SK-N-MC (cell line): Measurements from ENCODE around the gene SH2D3C.

Source experiments
- DNase-seq: peaks from one replicate; pipeline ENCODE4 v3.0.0-alpha.2; 2011; ENCODE audit warnings: low read depth, low spot score
- H3K27ac ChIP-seq: fragments of 200-600 bp; sonication (generic); 2 replicates; pipeline ENCODE4 v1.5.1; 2016; ENCODE audit warnings: mixed run types
- H3K36me3 ChIP-seq: fragments of 200-600 bp; sonication (generic); 2 replicates; pipeline ENCODE4 v1.6.1; 2017; ENCODE audit warnings: antibody characterized with exemption, low read length, mixed read lengths; ENCODE audit not compliant: insufficient read depth
- H3K4me3 ChIP-seq: fragments of 200-600 bp; sonication (generic); 2 replicates; pipeline ENCODE4 v1.5.1; 2016
- H3K9ac ChIP-seq: fragments of 200-600 bp; sonication (generic); 2 replicates; pipeline ENCODE4 v1.8.0; 2017; ENCODE audit warnings: mixed run types, mixed read lengths; ENCODE audit not compliant: insufficient read length
- H3K9me3 ChIP-seq: fragments of 200-600 bp; sonication (generic); 2 replicates; pipeline ENCODE4 v1.6.1; 2017; ENCODE audit warnings: low read depth, mild to moderate bottlenecking, antibody characterized with exemption, low read length, moderate library complexity, mixed read lengths
- EZH2 ChIP-seq: fragments of 200-600 bp; sonication (generic); IDR thresholded peaks from one replicate; pipeline ENCODE4 v1.6.1; 2017; ENCODE audit warnings: antibody characterized with exemption
- FOXP2 ChIP-seq: optimal IDR thresholded peaks from 2 replicates; pipeline ENCODE3; 2011; ENCODE audit warnings: mild to moderate bottlenecking, moderate library complexity; ENCODE audit not compliant: insufficient read depth; ENCODE audit errors: extremely low read length, control extremely low read depth
- POLR2AphosphoS5 ChIP-seq: IDR thresholded peaks from 2 replicates; pipeline ENCODE4 v1.6.1; 2012; ENCODE audit warnings: mild to moderate bottlenecking, low read depth, low read length, borderline replicate concordance

The SH2D3C gene

DNA sequence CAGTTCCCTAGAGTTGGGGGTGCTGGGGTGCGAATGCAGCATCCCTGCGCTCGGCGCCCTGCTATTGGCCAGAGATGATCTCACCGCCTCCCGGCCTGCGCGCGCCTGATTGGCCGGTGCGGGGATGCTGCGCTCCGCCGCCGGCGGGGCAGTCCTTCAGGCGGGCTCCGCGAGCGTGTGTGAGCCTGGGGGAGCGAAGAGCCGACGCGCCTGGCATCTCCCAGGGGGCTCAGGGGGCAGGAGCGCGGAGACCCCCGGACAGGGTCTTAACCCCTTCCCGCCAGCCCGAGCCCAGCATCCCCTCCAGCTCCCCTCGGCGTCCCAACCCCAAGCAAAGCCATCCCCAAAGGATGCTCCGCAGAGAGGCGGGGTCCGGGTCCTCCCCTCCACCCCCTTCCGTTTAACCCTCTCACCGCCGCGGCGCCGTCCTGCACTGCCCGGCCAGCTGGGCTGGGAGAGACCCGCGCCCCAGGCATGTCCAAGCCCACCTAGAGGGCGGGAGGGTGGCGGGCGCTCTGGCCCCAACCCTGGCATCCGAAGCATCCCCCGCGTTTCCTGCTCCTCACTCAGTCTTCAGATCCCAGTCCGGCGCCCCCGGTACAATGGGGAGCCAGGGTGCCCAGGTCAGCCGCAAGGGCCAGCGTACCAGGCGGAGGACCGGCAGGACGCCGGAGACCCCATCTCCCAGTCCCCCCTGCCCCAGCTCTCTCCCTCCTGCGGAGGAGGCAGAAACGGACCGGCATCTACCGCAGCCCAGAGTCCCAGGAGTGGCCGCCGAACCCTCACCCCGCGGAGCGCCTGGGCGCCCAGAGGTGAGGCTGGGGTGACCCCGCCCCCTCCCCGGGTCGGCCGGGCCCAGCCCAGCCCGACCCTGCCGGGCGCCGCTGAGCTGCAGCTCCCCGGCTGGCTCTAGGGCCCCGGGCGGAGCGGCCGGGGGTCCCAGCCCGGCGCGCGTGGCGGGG lies 24.1 kb downstream of the SH2D3C start:
- Histone ChIP-seq H3K27ac (no peak overlapping the region), H3K9me3 (no peaks in the 10 kb centered on the region), H3K36me3 (no peaks in the 10 kb centered on the region), H3K4me3 (no peak overlapping the region), H3K9ac (no peak overlapping the region)
- TF ChIP-seq POLR2AphosphoS5 (no peak), FOXP2 (no peak), EZH2 (no peak)
- no peak for DNase-seq

DNA sequence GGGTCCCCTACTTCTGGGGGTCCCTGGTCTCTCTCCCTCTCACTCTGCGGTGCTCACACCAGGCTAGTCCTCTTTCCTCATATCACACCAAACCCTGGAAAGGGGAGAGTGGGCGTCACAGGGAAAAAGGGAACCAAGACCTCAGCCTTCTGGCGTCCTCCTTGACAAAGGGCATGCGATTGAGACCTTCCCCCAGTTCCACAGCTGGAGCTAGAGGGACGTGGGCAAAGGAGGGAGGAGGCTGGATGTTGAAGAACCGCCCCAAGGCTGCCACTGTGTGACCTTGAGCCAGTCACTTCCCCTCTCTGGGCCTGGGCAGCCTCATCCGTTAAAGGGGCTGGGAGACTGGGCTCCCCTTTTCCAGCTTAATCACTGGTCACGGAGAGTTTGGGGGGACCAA lies 24.8 kb downstream of the SH2D3C start:
- H3K4me3 ChIP-seq: no peak overlapping the region
- no peak for DNase-seq
- no peak overlapping the region for H3K27ac ChIP-seq
- H3K9ac ChIP-seq: no peak overlapping the region
- H3K9me3 ChIP-seq: no peaks in the 10 kb centered on the region
- no peaks in the 10 kb centered on the region for H3K36me3 ChIP-seq
- TF ChIP-seq POLR2AphosphoS5: no peak
- no peak for TF ChIP-seq FOXP2
- TF ChIP-seq EZH2: no peak

DNA sequence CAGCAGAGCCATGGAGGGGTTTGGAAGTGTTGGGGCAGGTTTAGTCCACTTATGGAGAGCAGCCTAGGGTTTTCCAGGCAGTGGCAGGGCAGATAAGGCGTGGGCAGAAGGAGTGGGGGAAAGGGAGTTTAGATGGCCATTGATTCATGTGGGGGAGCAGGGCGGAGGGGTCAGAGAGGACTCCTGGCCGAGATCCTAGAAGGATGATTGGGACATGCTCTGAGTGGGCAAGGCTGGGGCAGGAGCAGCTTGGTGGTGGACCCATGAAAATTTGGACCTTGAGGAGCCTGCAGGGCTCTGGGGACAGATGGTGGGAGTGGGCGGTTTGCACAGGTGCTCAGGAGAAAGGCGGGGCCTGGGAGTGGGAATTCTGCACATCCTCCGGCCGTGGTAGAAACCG lies 25.3 kb downstream of the SH2D3C start:
- TF ChIP-seq FOXP2 (no peak), POLR2AphosphoS5 (no peak), EZH2 (no peak)
- H3K36me3 ChIP-seq: no peaks in the 10 kb centered on the region

DNA sequence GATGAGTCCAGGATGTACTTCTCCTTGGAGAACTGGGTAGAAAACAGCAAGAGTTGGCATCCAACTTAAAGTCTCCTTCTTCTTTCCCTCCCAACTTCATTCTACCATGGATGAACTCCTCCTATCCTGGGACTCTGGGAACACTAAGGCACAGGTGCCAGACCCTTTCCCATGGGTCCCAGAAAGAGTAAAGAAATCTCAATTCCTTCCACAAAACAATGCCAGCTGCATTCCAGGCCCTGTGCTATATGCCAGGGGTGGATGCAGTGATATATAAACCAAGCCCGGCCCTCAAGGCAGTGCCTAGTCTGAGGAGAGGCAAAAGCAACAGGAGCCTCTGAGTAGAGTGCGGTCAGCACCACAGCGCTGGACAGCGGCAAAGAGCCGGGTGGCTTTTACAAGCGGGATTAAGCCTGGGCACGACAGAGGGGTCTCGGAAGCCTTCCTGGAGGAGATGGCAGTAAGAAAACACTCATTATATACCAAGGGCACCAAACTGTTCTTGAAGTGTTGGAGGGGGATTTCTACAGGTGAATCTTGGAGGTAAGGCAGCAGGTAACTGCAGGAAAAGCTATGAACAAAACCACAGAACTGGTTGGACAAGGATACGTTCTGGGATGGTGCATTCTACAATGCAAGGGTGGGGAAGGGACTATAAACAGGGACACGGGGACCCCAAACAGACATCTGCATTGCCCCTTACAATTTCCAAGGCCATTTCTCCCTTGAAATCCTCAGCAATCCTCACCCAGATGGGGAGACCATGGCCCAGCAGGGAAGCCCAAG lies 27.0 kb downstream of the SH2D3C start:
- no peak overlapping the region for H3K27ac ChIP-seq
- TF ChIP-seq FOXP2 (no peak), EZH2 (no peak), POLR2AphosphoS5 (no peak)
- no peak overlapping the region for H3K4me3 ChIP-seq

More for the DNA sequence above, 25.3 kb downstream of the SH2D3C start:
- H3K27ac ChIP-seq: no peak overlapping the region
- H3K4me3 ChIP-seq: no peak overlapping the region
- no peaks in the 10 kb centered on the region for H3K9me3 ChIP-seq
- DNase-seq: no peak
- no peak overlapping the region for H3K9ac ChIP-seq

DNA sequence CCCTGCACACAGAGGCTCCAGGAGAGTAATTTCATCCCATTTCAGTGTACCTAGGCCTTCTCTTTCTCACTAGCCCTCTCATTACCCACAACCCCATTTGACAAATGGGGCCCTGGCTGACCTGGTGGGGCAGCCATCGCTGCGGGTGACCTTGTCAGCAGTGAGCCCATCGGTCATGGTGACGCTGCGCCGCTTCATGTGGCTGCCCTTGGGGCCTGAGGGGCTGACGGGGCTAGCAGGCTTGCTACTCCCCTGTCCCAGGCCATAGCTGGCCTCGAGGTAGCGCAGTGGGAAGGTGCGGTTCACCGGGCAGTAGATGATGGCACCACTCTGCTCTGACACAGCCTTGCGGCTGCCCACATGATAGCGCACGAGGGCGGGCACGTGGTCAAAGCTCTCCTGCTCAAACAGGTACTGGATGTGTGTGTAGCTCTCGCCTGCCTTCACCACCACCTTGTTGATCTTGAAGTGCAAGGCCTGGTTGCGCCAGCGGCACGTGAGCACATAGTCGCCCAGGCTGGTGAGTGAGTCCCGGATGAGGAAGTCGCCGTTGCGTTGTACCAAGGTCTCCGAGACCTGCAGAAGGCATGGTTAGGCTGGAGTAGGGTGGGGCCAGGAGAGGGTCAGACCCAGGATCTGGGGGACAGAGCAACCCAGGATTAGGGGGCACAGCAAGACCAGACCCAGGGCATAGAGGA lies 29.2 kb downstream of the SH2D3C start:
- no peak overlapping the region for H3K27ac ChIP-seq
- H3K9ac ChIP-seq: no peak overlapping the region
- TF ChIP-seq POLR2AphosphoS5 (no peak), FOXP2 (no peak), EZH2 (no peak)
- no peaks in the 10 kb centered on the region for H3K9me3 ChIP-seq
- H3K36me3 ChIP-seq: no peaks in the 10 kb centered on the region
- DNase-seq: no peak
- H3K4me3 ChIP-seq: no peak overlapping the region

More for the DNA sequence above, 27.0 kb downstream of the SH2D3C start:
- Histone ChIP-seq H3K36me3 (no peaks in the 10 kb centered on the region), H3K9ac (no peak overlapping the region), H3K9me3 (no peaks in the 10 kb centered on the region)
- DNase-seq: no peak

DNA sequence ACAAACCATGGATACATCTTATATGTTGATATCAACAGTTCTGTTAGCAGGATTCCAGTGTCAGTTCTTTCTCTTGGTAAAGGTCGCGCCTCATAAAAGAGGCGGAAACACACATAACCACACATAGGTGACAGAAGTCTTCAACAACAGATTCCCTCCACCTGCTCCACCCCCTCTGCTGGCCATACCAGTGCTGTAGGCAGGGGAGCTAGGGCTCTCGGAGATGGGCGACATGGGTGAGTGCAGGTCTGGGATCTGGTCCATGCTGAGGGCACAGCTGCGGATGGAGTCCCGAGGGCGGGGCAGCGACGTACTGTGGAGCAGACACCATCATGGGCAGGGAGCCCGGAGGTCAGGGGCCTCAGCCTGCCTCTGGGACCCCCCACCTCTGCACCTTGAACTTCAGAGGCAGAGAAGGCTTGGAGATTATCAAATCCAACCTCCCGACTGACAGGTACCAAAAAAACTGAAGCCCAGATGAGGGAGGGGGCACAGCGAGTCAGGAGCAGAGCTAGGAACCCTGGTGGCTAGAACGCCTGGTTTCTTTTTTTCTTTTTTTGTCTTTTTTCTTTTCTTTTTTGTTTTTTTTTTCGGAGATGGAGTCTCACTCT lies 31.4 kb downstream of the SH2D3C start:
- H3K27ac ChIP-seq: no peak overlapping the region
- H3K9me3 ChIP-seq: no peaks in the 10 kb centered on the region
- no peak for DNase-seq
- H3K36me3 ChIP-seq: no peaks in the 10 kb centered on the region
- H3K4me3 ChIP-seq: no peak overlapping the region
- H3K9ac ChIP-seq: no peak overlapping the region
- TF ChIP-seq POLR2AphosphoS5 (no peak), EZH2 (no peak), FOXP2 (no peak)

DNA sequence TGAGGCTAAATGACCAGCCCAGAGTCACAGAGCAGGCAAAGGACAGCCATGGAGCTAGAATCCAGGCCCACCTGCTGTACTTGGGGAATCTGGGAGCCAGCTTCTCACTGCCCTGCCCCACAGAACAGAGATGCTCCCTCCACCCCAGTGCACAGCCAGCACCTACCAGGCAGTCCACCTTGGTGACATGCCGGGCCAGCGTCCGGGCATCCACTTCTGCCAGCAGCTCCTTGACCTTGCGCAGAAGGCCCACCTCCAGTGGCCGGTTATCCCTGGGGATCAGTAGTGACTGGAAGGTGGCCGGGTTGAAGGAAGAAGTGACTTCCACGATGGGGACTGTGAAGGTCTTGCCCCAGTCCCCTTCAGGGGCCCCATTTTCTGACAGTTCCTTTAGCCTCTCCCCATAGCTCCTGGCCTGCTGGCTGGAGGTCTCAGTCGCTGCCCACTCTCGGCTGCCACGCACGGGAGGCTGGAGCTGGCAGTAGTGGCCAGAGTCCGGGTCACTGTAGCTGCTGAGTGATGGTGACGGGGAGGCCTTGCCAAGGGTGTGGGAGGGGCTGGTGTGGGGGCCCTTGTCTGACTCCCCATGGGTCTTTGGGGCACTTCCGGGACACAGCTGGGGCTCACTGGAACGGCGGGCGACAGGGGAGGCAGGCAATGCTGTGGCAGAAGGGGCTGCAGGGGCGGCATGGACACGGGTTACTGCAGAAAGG lies 33.9 kb downstream of the SH2D3C start:
- no peak for TF ChIP-seq FOXP2
- no peak for TF ChIP-seq EZH2
- H3K9me3 ChIP-seq: no peaks in the 10 kb centered on the region
- H3K4me3 ChIP-seq: no peak overlapping the region
- no peak overlapping the region for H3K27ac ChIP-seq
- no peak for DNase-seq
- H3K36me3 ChIP-seq: no peaks in the 10 kb centered on the region
- no peak overlapping the region for H3K9ac ChIP-seq
